GM21447 (cell line): Measurements from ENCODE around the gene TTC21B.
A peak's percentile ranks its signal among the peaks of the same experiment; 100 is the strongest.
"Not testable (repeated sequence)": the region's sequence is repeated elsewhere in the genome, so short reads cannot be mapped to it uniquely, and the experiment has no call there.

ENCODE experiments used
- ATAC-seq: cut with Tn5 transposase; IDR thresholded peaks from one replicate; pipeline ENCODE4 v1.9.1; 2021; ENCODE audit not compliant: unreplicated experiment

TTC21B gene

DNA sequence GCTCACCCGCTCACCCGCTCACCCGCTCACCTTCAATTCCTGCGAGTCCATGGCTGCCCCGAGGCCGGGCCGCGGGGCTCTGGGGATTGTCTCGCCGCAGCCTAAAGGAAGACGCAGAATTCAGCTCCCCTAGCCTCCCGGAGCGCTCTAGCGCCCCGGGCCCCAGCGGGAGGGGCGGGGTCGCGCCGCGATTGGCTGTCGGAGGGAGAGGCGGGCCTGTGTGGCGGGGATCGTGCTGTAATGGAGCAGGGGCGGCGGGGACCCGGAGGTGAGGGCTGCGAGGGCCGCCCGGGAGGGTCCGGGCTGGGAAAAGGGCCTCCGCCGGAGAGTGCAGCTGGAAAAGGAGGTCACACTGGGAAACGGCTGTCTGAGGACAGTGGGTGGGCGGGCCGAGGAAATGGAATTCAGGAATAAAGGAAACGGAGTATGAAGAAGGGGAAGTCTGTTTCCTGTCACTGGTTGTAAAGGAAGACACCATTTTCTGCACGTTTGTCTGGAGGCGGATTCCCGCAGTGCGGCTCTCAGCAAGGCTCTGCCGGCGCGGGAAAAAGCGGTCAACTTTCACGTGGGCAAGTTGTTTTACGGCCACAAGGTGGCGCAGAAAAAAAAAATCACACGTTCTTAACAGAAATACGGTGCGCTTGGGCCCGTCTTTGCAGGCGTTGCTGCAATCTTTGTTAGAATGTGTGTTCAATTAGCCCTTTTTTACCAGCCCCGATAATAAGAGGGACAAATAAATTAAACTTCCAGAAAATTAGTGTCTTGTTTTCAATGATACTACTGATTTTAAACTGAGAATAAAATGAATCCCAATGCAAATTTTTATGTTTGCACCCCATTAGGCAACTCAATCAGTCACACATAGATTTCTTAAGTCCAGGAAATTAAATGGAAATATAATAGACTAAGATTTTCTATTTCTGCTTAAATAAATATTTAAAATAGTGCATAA lies at the start of gene TTC21B:
Gene TTC21B, minus strand, starts transcription at position 122 of the 952 bp plus-strand sequence. Its CDS starts 71 bp downstream, at position 51.
- ATAC-seq, result peak; percentile 95

DNA sequence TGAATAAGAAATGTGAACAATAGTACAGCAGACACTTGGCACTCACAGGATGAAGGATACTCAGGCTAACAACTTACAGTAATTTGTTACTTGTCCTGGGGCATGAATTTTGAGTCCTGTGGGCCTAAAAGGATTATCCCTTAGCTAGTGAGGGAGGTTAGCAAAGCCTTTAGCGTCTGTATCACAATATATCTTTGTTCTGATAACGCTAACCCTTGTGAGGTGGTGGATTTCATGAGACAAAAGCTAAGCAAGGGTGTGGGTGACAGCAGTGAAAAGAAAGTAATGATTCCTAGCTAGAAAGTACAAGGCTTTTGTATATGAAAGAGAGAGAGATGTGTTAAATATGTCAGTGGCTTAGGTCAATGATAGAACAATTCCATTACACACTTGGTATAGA lies 46.8 kb upstream of the TTC21B start:
- no peak for ATAC-seq

DNA sequence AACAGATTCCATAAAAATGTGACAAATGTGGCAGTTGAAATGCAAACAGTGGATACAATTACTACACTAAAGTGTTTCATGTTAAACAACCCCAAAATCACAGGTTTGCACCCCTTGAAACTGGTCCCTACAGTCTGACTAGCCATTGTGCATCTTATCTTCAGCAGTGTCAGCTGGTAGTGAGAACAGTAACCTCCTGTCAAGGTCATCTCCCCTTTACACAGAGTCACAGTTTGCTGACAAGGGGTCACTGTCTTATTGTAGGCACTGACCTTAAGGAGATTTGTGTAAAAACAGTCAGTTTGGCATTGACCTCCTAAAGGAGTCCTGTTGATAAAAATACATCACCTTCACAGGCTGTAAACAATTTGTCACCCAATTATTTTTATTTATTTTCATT lies 37.3 kb upstream of the TTC21B start:
- no peak for ATAC-seq

DNA sequence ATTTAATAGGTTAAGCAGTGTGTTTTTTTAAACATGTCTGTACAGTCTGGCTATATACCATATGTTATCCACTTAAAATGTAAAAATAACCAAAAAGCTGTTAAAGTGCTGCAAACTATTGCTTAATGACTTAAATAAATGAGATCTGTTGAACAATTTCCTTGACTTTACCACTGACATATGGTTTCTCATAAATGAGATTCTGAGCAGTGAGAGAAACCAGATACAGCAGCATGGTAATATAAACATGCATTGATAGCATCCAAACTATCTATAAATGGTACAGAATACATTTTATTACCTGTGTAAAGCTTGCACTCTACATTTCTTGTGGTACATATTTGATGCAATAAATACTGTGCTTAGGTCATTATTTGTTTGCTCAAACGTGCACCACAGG lies 36.3 kb upstream of the TTC21B start:
- ATAC-seq, result no peak

DNA sequence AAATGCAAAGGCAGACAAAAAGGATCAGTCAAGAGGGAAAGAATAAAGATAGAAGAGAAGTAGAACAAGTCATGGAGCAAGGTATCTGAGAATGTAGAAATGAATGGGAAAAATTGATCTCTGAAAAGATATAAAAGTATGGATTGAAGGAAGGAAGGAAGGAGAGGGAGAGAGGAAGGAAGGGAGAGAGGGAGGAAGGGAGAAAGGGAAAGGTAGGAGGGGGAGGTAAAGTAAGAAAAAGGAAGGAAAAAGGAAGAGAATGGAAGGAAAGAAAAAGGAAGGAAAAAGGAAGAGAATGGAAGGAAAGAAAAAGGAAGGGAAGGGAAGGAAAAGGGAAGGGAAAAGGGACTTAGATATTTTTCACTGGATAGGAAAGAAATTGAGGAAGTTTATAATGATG lies 31.5 kb upstream of the TTC21B start:
- no peak for ATAC-seq

DNA sequence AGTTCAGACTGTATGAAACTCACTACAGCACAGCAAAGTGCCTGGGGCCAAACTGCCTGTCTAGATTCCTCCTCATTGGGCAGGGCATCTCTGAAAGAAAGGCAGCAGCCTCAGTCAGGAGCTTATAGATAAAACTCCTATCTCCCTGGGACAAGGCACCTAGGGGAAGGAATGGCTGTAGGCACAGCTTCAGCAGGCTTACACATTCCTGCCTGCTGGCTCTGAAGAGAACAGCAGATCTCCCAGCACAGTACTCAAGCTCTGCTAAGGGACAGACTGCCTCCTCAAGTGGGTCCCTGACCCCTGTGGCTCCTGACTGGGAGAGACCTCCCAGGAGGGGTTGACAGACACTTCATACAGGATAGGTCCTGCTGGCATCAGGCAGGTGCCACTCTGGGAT lies 18.6 kb upstream of the TTC21B start:
- not testable (repeated sequence) for ATAC-seq

DNA sequence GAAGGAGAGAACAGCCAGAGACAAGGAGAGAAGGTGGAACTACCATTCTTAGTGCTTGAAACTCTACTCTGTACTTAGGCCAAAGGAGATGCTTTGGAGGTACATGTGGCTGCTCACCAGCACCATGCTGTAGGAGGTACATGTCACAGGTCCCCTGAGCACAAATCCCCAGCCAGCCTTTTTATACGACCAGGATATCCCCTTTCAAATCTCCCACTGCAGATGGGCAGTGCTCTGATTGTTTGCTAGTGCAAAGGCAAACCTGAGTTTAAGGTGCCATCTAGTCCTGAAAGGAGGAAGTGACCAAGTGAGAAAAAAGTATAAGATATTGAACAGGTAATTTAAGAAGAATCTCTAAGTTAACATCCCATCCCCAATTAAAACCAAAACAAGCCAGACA lies 17.1 kb upstream of the TTC21B start:
- no peak for ATAC-seq

DNA sequence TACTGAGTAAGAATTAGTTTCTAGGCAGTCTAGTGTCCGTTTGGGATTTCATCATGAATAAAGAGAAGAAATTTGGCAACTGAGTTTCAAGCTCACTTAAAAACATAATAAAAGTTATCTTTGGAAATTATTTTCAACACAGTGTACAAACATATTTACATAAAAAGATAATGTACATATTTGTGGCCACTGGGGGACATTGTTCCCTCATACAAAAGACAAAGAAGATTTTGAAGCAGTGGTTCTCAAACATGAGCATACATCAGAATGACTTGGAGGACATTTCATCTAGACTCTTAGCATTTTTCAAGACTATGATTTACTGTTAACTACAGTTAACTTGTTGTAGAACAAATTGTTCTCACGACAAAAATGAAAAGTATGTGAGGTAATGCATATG lies 15.7 kb upstream of the TTC21B start:
- ATAC-seq, result no peak

DNA sequence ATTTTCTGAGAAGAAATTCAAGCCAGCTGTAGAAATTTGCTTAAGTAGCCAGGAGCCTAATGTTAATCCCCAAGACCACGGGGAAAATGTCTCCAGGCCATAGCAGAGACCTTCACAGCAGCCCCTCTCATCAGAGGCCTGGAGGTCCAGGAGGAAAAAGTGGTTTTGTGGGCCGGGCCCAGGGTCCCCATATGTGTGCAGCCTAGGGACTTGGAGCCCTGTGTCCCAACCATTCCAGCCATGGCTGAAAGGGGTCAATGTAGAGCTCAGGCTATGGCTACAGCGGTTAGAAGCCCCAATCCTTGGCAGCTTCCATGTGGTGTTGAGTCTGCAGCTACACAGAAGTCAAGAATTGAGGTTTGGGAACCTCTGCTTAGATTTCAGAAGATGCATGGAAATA lies 14.2 kb upstream of the TTC21B start:
- ATAC-seq, result no peak

DNA sequence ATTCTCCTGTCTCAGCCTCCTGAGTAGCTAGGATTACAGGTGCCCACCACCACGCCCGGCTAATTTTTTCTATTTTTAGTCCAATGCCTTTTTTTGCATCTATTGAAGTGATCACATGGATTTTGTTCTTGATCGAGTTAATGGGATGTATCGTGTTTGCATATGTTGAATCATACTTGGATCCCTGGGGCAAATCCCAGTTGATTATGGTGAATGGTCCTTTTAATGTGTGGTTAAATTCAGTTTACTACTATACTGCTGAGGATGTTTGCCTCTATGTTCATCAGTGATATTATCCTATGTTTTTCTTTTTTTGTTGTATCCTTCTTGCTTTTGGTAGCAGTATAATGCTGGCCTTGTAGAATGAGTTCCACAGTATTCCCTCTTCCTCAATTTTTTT lies 8.2 kb upstream of the TTC21B start:
- no peak for ATAC-seq

DNA sequence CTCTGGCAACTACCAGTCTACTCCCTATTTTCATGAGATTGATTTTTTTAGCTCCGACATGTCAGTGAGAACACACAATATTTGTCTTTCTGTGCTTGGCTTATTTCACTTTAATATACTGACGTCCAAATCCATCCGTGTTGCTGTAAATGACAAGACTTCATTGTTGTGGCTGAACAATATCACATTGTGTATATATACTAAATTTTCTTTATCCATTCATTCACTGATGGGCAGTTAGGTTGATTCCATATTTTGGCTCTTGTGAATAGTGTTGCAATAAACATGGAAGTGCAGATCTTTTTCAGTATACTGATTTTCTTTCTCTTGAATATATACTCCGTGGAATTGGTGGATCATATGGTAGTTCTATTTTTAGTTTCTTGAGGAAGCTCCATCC lies 5.8 kb upstream of the TTC21B start:
- ATAC-seq, result no peak

DNA sequence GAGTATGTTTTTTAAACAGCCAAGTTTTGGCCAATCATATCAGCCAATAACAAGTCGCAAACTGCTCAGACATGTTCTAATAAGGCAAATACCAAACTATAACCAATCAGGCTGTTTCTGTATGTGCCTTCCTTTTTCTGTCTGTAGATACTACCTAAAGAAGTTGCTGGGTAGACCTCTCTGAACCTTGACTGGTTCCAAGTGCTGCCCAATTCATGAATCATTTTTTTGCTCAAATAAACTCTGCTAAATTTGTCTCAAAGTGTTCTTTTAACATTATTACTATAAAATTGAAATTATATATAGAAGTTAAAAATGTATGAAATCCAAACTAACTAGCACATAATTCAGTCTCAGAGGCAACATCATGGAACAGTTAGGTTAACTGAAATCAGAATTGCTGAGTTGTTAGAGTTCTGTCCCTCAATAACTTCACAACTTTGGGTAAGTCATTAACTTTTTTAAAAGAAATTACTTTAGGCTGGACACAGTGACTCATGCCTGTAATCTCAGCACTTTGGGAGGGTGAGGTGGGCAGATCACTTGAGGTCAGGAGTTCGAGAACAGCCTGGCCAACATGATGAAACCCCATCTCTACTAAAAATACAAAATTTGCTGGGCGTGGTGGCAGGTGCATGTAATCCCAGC lies 4.9 kb upstream of the TTC21B start:
- ATAC-seq, result no peak

DNA sequence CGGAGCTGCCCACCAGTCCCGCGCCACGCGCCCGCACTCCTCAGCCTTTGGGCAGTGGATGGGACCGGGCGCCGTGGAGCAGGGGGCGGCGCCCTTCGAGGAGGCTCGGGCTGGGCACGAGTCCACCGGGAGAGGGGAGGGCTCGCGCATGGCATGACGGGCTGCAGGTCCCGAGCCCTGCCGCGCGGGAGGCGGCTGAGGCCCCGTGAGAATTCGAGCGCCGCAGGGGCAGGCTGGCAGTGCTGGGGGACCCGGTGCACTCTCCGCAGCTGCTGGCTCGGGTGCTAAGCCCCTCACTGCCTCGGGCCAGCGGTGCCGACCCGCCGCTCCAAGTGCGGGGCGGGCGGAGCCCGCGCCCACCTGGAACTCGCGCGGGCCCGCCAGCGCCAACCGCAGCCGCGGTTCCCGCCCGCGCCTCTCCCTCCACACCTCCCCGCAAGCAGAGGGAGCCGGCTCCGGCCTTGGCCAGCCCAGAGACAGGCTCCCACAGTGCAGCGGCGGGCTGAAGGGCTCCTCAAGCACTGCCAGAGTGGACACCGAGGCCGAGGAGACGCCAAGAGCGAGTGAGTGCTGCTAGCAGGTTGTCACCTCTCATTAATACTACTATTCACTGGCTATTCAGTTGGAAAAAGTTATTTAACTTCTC lies 3.6 kb upstream of the TTC21B start:
- no peak for ATAC-seq

DNA sequence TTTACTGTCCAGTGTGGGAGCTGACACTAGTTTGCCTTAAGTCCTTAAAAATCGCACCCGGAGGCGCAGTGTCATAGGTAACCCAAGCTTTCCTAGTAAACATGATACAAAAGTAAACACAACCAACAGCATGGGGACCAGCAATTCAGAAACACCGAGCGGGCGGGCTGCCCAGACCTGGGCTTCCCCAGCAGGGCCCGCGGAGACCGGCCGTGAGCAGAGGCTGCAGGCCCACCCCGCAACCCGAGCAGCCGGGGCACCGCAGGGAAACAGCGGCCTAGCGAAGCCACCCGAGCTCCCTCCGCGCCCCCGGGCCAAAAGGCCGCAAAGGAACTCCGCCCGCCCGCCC lies 296 bp downstream of the TTC21B start:
- peak; percentile 39 for ATAC-seq

DNA sequence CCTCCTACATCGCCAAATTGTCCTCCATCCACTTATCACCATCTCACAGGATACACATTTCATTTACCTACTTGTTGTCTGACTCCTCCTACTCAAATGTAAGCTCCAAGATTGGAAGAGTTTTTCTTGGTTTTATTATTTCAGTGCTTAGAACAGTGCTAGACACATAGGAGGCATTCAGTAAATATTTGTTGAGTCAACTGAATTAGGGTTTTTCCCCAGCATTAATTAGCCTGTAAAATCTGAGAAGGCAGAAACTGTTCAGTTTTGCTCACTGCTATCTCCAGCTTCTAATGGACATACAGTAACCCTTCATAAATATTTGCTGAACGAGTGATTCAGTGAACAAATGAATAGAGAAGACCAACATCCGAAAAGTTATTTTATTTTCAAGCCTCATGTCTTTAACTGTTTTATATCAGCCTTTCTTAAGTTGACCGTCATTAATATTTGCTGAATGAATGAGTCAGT lies 800 bp downstream of the TTC21B start:
- ATAC-seq, result no peak

DNA sequence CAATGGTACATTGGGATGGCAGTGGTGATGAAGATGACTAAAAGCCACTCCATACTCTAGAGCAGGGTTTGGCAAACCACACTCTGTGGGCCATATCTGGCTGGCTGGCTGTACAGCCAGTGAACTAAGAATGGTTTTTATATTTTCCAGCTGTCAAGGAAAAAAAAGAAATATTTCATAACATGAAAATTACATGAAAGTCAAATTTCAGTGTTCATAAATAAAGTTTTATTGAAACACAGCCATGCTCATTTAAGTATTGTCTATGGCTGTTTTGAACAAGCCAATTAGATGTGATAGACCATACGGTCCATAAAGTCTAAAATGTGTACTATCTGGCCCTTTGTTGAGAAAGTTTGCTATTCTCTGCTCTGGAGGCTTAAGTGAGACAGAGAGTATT lies 1.5 kb downstream of the TTC21B start:
- ATAC-seq, result no peak

DNA sequence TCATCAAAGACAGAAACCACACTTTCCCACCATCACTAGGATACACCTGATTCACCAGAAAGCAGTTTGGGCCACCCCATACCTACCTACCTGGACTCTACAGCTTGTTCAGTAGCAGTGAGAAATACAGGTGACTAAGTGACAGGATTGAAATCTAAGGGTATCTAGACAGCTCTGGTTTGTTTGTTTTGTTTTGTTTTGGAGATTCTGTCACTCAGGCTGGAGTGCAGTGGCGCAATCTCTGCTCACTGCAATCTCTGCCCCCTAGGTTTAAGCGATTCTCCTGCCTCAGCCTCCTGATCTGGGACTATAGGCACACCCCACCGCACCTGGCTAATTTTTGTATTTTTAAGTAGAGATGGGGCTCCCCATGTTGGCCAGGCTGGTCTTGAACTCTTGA lies 3.1 kb downstream of the TTC21B start:
- ATAC-seq, result no peak

DNA sequence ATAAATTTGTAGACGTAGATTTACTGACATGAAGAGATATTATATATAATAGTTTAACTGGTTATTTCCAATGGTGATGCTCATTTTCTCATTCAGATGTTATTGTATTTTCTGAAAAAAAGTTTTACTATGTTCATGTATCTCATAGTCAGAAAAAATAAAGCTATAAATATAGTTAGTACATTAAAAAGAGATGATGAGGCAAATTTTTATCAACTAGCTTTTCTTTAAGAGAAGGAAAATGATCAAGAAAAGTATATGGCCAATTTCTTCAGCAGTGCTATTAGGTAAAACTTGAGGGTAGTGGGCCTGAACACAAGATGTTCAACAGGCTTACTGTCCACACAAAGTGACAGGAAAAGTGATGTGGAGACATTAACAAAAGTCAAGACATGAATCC lies 11.7 kb downstream of the TTC21B start:
- ATAC-seq, result no peak

DNA sequence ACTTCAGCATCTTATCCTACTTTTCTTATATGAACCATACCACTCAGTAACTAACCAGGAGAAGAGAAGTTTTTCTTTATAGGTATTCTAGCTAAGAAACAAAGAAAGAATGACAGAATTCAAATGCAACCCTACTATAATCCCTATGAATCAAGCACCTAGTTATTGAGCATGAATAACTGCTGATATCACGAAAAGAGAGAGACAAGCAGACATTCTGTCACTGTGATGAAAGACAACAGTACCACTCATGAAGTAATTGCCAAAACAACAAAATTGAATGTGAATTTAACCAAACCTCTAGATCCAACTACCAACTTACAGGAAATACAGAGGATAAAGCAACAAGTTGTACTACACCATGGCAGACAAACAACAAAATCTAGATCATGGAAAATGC lies 15.3 kb downstream of the TTC21B start:
- ATAC-seq, result no peak

DNA sequence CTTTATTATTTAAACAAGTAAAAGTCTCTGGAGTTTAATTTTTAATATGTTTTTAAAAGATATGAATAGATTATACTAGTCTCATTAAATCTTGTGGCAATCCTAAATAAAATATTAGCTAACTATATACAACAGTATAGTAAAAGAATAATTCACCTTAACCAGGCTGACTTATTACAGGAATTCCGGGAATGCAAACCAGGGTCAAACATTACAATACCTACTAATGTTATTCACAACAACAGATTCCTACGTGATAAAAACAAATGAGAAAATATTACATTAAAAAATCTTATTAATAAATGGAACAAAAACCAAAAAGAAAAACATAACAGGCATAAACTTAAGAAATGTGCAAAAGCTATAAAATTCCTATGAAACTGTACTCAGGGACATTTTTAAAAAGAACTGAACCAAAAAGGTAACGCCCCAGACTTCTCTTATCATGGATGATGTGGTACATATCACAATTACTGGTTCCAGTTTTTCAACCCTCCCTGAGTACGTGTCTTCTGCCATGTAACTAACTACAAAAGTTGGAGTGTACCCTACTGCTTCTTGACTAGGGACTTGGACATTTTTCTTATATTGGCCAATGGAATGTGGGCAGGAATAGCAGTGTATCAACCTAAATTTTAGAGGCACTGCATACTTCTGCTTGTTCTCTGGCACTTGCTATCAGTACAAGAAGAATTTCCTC lies 20.2 kb downstream of the TTC21B start:
- no peak for ATAC-seq

DNA sequence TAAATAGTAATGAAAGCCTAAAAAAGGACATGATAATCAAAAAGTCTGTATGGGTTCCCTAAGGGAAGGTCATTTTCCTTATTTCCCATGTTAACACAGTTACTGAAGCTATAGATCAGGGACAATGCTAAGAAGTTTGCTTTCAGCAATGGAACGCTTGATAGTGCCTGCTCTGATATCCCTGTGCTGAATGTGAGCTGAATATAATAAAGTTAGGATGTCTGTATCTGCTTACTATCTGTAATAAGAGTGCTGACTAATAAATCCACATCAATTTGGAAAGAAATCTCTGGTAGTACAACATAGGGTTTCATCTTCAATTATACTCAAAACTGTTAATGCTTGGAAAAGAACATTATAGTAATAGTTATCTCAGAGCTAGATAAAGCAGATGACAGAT lies 25.8 kb downstream of the TTC21B start:
- no peak for ATAC-seq
